DMS114 treated with DMSO at 0.1 percent for 48 hours (cell line): ENCODE data around the gene MCTP1.
"Not testable (repeated sequence)": the region's sequence is repeated elsewhere in the genome, so short reads cannot be mapped to it uniquely, and the experiment has no call there.

Source experiments
- DNase-seq: peaks from one replicate; lab custom pipeline; 2025; ENCODE audit not compliant: unreplicated experiment; lab: John Stamatoyannopoulos, UW

Gene MCTP1

DNA sequence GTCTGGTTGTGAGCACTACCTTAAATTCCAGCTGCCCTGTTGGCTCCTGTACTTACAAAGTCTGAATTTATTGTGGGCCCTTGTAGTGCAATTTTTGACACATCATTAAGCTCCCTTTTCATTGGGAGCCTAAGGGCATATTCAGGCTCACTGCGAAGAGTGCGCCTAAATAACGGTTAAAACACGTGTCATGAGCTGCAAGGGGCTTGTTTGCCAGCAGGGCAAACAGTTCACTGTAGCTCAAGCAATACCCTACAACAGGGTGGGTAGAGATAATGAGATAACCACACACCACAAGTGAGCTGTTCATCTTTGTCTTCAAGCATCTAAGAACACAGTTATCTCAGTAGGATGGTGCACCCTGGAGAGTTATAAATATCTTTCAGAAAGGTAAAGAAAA lies 452.2 kb downstream of the MCTP1 start:
- no peak for DNase-seq

DNA sequence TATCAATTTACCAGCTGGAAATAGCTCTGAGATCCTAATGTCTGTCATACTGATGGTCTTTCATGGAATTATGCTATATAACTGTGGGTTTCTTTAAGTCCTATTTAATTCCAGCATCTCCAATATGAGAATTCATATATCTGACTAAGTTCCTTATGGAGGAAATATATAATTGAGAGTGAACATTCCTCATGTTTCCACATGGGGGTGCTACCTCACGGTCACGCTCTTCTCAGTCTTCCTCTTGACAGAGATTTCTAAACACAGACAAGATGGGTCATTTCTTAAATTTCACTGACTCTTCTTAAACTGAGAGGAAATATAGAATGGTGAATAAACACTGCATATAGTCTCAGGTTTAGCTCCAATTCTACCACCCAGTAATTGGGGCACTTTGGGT lies 454.4 kb downstream of the MCTP1 start:
- DNase-seq, result no peak

DNA sequence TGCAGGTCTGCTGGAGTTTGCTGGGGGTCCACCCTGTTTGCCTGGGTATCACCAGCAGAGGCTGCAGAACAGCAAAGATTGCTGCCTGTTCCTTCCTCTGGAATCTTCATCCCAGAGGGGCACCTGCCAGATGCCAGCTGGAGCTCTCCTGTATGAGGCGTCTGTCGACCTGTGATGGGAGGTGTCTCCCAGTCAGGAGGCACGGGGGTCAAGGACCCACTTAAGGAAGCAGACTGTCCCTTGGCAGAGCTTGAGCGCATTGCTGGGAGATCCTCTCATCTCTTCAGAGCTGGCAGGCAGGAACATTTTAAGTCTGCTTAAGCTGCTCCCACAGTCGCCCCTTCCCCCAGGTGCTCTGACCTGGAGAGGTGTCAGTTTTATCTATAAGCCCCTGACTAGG lies 456.7 kb downstream of the MCTP1 start:
- not testable (repeated sequence) for DNase-seq

DNA sequence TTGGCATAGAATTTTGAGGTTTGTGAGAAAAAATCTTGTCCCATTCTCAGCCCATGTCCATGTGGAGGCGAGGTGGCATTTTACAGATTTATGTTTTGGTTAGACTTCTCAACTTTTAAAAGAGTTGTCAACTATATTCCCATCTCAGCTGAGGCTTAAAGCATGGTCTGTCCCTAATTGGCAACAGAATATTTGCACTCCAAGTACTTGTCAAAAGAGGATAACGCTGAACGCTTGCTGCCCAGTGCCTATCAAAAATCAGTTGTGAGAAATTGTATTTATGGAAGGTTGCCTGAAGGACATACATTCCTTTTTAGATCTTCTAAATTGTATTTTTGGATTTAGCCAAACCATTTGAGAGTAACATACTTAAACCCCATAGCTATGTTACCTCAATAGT lies 464.4 kb downstream of the MCTP1 start:
- no peak for DNase-seq

DNA sequence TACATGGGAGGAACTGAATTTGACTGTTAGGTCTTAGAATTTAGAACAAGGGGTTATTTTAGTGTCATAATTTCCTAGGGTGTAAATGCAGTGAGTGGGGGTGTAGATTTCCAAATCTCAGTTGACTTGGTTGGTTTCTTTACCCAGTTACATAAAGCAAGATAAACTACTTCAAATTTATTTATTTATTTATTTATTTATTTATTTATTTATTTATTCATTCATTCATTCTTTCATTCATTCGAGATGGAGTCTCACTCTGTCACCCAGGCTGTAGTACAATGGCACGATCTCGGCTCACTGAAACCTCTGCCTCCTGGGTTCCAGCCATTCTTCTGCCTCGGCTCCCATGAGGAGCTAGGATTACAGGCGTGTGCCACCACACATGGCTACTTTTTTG lies 466.0 kb downstream of the MCTP1 start:
- DNase-seq, result no peak

DNA sequence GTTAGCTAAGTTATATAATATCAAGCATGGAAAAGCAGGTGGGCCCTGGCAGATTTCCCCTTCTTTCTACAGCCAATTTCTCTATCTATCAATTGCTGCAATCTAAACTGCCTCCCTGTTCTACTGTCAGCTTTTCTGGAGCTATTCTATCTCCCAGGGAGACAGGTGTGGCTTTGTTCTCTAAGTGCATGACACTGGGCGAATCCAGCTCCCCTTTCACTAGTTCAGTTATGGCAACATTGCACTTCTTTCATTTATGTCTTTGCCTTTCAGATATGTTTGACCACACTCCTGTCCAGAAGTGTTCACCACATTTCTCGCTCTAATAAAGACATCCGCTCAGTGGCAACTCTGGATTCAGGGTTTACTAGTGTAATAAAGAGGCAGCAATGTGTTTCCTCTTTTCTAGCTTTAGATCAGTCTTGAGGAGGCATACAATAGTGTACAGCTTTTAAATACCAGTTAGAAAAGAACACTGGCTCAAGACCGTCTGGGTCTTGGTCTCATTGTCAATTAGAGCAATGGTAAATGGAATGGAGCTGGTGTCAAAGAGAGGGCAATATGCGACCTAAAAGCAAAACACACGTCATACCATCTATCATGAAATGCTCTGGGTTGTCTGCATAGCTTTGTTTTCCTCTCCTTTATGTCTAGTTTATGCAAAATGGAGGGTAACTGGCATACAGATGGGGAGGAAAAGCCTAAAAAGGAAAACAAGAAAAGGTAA lies 469.4 kb downstream of the MCTP1 start:
- no peak for DNase-seq

DNA sequence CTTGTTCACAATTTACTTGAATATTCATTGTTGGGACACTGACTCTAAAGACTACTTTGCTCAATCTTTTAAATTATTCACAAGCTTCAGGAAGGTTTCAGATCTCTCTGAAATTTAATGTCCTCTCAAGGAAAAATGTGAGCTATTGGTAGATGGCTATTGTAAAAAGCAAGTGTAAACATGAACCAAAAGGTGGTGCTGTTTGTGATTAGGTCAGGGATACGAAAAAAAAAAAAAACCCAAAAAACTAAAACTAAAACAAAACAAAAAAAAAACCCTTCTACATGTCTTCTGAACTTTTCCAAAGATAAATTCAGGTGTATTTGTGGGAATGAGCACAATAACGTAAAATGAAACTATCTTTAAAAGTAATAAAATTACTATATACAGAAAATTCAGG lies 472.7 kb downstream of the MCTP1 start:
- no peak for DNase-seq

DNA sequence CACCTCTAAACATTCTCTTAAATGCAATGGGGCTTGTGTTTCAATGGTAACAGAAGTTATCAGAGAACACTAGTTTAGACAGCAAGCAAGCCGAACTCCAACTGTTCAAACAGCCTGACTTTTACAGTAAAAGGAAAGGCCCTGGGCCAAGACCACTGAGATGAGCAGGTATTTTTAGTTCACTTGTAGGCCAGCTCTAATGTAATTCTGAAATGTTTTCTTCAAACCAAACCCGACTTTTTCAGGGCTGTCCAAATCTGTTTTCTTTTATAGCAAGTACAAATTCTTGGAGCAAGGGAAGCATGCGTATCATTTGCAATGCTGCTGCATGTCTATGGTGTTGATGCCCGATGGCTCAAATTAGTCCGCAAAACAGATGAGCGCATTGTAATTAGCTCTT lies 473.6 kb downstream of the MCTP1 start:
- no peak for DNase-seq

DNA sequence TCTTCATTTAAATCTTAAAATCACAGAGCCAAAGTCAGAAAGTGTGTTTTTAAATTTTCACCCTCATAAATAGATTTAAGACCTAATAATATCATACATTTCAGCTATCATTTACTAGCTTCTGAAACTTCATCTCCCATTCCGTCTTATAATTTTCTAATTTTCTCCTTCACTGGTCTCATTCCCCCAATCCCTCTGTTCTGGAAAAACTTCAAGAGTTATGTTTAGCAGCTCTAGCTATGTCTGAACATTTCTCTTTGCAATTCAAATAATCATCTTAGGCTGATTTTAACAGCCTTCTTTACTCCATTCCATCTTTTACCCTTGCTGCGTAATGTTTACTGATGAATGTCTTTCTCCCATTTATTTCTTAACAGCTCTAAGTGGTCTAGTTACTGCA lies 474.0 kb downstream of the MCTP1 start:
- DNase-seq, result no peak

DNA sequence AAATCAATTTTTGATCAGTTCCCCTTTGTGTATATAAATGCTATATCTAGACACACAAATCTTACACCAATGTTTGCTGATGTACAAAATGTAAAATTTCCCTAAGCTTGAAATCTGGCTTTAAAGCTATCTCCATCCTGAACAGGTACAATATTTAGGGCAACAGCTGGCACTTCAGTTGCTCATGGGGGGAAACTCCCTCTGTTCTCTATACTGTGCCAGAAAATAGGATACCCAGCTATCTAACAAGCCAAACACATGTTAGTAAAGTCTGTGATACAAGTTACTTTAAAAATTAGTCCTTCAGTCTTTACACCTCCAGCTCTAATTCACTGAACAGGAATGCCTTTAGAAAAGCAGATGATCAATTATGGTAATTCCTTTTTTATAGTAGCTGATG lies 474.6 kb downstream of the MCTP1 start:
- no peak for DNase-seq

DNA sequence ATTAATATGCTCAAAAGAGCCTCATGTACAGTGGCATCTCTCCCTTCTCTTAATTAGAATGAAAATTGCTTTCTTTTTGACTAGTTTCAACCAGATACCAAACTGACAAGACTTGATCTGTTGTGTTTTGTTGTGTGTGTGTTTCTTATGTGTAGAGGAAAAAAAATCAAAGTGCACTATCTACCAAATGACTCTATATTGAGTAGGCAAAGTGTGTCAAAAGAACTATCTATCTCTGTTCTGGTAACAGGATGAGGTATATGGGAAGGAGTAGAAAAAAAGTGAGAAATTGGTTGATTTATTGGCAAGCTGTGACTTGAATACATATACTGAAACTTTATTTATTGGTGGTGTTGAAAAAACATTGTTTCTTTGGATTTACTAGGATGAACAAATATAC lies 476.4 kb downstream of the MCTP1 start:
- DNase-seq, result no peak

DNA sequence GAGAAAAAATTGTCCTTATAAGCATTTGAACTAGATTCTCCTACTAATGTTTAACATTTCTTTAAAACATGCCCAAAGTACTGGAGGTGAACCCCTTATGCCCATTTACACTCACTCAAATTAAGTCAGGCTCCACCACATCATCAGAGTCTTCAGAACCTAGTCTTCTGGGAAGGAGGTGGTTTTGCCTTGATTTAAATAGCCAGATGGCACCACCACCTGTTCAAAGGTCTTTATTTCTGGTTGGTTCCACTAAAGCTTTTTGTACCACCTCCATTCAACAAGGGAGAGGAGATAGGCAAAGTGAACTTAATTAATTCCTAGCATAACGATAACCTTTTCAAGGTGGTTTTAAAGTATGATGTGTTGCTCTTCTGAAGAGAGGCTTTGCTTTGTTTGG lies 476.9 kb downstream of the MCTP1 start:
- no peak for DNase-seq

DNA sequence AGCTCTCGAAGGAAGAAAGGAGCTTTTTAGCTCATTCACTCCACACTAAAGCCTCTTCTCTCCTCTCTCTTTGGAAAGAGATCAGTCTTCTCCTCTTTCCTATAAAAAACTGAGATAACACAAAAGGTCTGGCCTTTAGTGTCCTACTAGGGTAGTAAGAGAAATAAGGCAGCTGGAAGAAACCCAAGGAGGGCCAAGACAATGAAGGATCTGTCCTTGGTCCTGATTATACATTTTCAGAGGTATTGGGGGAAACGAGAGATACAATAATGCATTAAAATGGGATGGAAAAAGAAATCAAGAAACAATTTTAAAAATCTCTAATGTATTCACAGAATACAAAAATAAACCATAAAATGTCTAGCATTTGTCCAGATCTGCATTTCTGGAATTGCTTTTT lies 482.4 kb downstream of the MCTP1 start:
- DNase-seq, result no peak

DNA sequence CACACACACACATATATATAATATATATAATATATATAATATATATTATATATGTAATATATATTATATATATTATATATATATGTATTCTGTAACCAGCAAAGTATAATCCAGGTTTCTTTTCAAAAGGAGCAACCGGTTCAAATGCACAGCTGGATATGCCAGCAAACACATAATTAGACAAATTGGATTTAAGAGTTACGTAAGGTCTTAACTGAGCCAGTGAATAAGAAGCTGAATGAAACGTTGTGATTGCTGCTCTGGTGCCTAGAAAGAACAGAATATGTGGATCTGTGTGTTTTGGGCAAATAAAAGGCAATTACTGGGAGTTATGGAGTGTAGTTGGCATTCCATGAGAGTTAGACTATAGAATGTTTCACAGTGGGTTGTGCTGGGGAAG lies 488.3 kb downstream of the MCTP1 start:
- DNase-seq, result no peak

DNA sequence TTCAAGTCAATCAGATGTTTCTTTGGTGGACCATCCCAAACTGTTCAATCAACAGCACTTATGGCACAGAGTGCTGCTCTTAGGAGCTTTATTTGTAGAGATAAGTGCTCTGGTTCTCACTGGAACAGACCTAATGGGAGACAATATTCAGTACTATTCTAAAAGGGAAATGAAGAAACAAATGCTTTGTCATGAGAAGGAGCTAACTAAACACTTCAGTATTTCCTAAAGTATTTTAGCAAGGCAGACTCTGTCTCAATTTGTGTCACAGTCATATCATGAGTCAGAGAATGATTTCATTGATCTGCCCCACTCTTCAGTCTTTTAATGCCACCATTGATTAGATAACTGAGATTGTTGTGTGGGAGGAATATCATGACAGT lies 491.1 kb downstream of the MCTP1 start:
- DNase-seq, result no peak

DNA sequence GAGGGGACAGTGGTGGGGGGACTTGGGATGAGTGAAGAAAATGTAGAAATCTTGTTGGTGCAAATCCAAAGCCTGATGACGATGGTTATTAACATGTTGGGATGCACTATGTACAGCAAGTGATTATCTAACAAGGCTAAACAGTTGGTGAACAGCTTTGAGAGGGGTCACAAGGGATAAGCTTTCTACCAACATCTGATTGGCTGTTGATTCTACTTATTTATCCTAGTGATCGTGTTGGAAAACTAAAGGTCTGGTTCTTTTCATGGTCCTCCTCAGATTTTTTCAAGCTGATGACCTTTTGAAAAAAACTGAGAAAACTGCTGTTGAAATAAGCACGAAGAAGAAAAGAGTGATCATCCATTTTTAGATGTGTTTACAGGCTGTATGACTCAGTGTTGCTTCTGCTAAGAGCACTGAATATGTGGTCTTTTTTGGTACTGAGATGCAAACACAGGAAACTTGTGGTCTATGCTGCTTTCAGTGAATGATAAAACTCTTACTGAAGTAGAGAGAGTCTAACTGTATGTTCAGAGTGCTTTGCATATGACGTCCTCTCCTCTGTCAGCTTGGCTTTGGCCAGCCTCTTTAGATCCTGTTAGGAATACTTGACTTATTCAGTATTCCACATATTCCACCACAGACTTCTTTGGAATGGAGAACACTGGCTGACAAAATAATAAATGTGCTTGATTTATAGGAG lies 491.6 kb downstream of the MCTP1 start:
- no peak for DNase-seq

DNA sequence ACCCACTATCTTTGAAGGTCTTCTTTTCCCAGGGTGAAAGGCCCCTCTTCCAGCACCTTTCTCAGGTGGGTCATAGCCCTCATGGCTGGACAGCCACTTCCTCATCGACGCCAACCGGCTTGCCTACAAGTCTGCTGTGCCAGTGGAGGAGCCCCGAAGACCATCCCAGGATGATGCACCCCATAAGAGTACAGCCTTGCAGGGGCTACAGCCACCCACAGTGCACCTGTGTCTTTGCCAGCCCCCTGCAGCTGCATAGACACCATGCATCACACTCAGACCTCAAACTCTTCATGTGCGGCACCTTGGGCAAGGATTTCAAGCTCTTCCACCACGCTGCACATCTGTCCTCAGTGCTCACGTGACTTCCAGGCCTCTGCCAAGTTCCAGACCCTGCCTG lies 493.1 kb downstream of the MCTP1 start:
- no peak for DNase-seq

DNA sequence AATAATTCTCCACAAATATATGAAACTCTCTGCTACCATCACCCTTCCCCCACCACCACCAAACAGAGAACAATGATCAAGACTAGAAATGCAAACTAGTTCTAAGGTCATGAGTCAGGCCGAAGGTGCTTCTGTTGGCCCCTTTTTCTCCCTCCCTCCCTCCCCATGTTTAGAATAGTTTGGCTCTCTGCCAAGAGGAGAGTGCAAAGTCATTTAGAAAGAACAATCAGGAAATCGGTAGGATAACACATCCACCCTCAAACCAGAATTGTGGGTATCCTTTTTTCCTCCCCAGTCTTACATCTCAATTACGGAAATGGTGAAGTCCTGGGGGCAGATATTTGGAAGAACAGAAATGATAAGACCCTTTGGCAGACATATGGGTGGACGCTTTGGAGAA lies 496.4 kb downstream of the MCTP1 start:
- DNase-seq, result no peak

DNA sequence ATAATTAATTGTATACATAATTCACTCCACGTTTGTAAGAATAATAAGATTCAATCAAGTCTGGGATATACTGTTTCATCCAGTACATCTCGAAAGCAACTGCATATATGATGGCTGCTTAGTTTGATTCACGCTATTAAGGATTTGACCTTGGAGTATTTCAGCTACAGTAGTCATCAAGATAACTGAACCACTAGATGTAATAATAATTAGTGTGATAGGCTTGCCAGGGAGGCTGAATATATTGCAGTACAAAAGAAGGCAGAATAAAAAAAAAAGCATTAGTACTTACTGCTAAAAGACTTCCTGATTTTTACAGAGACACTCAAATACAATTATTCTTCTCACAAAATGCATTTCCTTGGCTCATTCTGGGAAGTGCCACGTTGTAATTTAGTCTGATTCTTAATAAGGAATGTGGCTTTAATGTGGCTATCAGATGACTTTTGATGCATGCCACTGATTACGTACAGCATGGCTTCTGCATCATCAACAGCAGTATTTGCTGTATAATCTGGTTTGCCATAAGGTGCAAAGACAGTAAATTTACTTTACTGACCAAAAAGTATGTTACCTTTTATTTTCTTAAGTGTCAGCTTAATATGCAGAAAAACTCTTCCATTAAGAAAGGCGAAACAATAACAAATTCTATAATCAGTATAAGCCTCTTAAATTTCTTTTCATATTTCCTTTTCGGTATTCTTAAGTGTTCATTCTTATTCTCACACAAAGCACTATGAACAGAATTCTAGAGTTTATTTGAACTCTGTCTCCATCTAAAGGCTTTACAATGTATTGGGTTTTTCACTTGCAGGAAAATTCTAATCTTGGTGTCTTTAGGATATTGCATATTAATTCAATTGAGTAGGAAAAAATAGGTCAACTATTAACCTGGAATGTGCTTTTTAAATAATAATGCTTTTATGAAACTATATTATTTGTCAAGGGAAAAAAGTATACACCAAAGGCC lies 500.1 kb downstream of the MCTP1 start:
- DNase-seq, result peak; percentile 57

DNA sequence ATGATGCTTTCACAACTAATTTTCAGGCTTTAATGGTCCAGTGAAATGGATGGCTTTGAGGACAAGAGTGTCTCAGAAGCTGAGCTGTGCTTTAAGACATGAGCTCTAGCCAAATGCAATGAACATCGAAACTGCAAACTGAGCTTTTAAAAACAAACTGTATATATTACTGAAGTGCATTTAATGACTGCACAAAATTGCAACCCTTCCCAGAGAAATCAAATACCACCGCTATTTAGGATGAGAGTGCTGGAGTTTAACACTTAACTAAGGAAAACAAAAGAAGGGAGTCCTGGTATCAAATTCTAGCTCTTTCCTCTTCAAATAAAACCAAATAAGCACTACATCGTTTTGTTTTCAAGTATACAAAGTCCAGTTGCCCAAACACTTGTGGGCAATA lies 502.5 kb downstream of the MCTP1 start:
- no peak for DNase-seq

DNA sequence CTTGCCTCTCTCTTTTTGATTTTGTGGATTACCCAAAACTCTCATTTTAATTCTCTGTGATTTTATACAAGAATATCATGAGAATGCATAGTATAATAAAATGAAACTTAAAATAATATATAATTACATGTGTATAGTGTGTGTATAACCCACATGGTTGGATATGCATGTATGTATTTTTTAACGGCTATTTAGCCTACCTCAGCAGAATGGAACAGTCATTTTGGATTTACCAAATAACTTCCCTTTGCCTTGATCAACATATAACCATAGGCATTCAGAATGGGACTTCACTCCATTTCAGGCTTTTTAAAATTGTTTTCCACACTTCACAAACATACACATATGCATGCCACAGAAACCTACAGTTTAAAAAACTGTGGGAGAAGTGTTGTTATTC lies 505.2 kb downstream of the MCTP1 start:
- no peak for DNase-seq

DNA sequence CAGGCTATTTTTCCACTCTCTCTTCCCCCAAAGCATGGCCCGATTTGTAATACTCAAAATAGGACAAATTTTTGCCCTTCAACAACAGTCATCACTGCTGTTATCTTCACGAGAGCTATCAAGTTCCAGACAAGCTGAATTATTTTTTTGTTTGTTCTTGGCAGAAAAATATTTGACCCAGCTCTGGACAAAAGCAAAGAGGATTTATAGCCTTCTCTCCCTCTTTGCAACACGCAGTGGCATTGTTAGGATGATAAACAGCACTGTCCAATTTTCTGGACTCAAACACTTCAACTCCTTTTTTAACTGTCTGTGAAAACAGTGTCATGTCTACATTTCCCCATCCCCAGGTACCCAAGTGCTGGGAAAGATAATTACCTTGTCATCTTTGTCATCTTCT lies 506.2 kb downstream of the MCTP1 start:
- DNase-seq, result no peak
